Immature natural killer cell (primary cell): ENCODE results near the gene C11orf21. TPM values are rescaled to one million over a fixed set of nuclear protein-coding genes. Genes with fewer than 3 reads are reported as not detected.

ENCODE experiments used
- DNase-seq, 3 donors: peaks; one replicate each; pipeline ENCODE4 v3.0.0; 2022; ENCODE audit warnings: mixed read lengths in 1 of 3
- H3K27ac Mint-ChIP-seq, 6 donors: one replicate each; pipeline ENCODE4 v1.8.0; 2020; ENCODE audit warnings: mixed read lengths in 6 of 6, mild to moderate bottlenecking in 5 of 6, inconsistent platforms in 4 of 6, moderate library complexity in 3 of 6
- H3K27me3 Mint-ChIP-seq, 3 donors: one replicate each; pipeline ENCODE4 v1.8.0; 2020 to 2021; ENCODE audit warnings: low read depth in 3 of 3, mild to moderate bottlenecking in 3 of 3, mixed read lengths in 3 of 3, moderate library complexity in 3 of 3, inconsistent platforms in 1 of 3
- H3K36me3 Mint-ChIP-seq, 3 donors: one replicate each; pipeline ENCODE4 v1.8.0; 2020; ENCODE audit warnings: mixed read lengths in 3 of 3, inconsistent platforms in 2 of 3, mild to moderate bottlenecking in 2 of 3
- H3K4me1 Mint-ChIP-seq, 2 donors: one replicate each; pipeline ENCODE4 v1.8.0; 2020; ENCODE audit warnings: inconsistent platforms in 2 of 2, mild to moderate bottlenecking in 2 of 2, mixed read lengths in 2 of 2, moderate library complexity in 1 of 2
- H3K4me3 Mint-ChIP-seq, 5 donors: one replicate each; pipeline ENCODE4 v1.8.0; 2020; ENCODE audit warnings: mild to moderate bottlenecking in 5 of 5, mixed read lengths in 5 of 5, inconsistent platforms in 3 of 5, moderate library complexity in 3 of 5
- H3K9me3 Mint-ChIP-seq, 6 donors: one replicate each; pipeline ENCODE4 v1.8.0; 2020; ENCODE audit warnings: mild to moderate bottlenecking in 6 of 6, mixed read lengths in 6 of 6, inconsistent platforms in 4 of 6, moderate library complexity in 3 of 6
- polyA plus RNA-seq, 3 donors: library from polyadenylated mRNA; unstranded; fragments of 300-500 nt; fragmentation: Illumina TruSeq; gene quantifications; one replicate each; pipeline ENCODE4 v1.2.3, GENCODE V29; 2021

Gene C11orf21
- polyA plus RNA-seq, 3 donors from 2014 or later = 36.3 to 57.5 (median 36.6) TPM

DNA sequence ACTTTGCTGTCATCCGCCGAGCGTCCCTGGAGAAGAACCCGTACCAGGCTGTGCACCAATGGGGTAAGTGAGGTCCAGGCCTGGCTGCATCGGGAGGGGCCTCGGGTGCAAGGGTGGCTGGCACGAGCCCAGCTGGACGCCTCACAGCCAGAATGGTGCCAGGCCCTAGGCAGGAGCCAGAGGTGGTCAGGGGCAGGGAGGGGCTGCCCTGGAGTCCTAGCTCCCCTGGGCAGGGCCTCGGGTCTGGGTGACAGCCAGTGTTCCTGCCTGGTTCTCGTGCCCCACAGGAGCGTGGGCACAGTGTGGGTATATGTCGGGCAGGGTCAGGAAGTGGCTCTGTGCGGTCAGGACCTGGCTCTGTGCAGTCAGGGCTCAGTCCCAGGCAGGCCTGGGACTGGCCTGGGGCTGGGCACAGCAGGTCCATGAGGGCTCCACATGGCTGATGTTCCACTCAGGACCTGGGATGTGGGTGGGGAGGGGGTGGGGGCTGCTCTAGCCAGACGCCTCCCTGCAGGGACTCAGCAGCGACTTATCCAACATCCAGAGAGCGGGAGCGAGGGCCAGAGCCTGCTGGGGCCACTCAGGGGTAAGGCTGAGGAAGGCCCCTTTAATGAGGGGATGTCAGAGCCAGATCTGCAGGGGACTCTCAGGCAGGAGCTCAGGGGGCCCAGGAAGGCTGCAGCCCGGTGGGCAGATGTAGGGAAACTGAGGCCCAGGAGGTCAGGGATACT lies 1.3 kb upstream of the C11orf21 start:
- peak; percentile 35 to 40 (median 38) for DNase-seq
- Mint-ChIP-seq H3K9me3 (no peaks in the 10 kb centered on the region), H3K4me1 (peaks cover 58 to 68% of the 10 kb centered on the region in 2 donors), H3K4me3 (peak overlapping the region; percentile 91 to 97 (median 94)), H3K36me3 (peaks cover 0 to 7% (median 1%) of the 10 kb centered on the region in 3 donors), H3K27me3 (peaks cover 2 to 11% (median 3%) of the 10 kb centered on the region in 3 donors), H3K27ac (peak overlapping the region; percentile 90 to 96 (median 94))

DNA sequence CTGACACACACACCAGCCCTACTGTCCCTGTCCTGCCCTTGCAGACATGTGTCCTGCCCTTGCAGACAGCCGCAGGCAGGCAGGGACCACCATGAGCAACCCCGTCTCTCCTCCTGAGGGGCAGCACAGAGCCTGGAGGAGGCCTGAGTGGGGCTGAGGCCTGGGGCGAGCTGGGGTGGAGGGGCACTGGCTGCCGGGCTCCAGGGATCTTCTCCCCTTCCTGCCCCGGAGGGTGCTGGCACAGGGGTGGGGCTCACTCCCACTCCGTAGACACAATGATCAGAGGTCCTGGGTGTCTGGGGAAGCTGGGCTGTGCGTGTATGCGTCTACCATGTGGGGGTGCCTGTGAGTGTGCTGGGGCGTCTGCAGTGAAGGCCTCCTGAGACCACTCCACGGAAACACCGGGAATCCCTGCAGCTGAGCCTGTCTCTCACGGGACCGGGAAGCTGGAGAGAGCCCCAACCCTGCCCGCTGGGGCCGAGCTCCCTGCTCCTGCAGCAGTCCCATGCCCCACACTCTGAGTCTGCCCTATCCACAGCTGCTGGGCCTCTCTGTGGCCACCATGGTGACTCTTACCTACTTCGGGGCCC lies 683 bp upstream of the C11orf21 start:
- H3K4me3 Mint-ChIP-seq = peak overlapping the region; percentile 91 to 97 (median 94)
- H3K36me3 Mint-ChIP-seq = peaks cover 0 to 8% (median 7%) of the 10 kb centered on the region in 3 donors
- peak overlapping the region; percentile 90 to 96 (median 94) for H3K27ac Mint-ChIP-seq
- DNase-seq = peak; percentile 35 to 48 (median 41)
- H3K27me3 Mint-ChIP-seq = peaks cover 2 to 11% (median 3%) of the 10 kb centered on the region in 3 donors
- H3K4me1 Mint-ChIP-seq = peaks cover 65 to 71% of the 10 kb centered on the region in 2 donors
- no peaks in the 10 kb centered on the region for H3K9me3 Mint-ChIP-seq

DNA sequence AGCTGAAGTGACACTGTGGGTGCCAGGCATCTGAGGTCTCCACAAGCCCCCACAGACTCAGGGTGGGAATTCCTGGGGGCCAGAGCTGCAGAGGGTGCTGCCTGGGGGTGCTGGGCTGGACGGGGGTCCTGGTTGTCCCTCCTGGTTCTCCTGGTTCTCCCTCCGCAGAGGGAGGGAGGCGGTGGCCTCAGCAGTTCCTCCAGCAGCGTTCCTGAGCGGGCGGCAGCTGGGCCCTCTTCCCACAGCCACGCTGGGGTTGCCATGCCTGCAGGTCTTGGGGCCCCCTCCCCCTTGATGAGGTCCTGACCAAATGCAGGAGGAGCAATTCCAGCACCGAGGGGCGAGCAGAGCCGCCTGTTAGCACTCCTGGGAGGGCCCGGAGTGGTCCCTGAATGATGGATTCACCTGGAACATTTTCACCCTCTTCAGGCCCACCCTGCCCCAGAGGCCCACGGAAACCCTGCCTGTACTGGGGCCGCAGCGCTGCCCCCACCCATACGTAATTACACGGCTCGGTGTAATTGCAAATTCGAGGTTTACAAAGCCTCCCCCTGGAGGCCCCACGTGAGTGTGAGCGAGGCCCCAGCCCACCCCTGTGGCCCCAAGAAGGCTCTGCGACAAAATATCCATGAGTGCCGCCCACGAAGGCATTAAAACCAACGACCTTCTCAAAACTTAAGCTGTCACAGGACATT lies 635 bp downstream of the C11orf21 start:
- H3K9me3 Mint-ChIP-seq = no peaks in the 10 kb centered on the region
- peaks cover 0 to 8% (median 0%) of the 10 kb centered on the region in 3 donors for H3K27me3 Mint-ChIP-seq
- DNase-seq = peak; percentile 30 to 58 (median 51)
- H3K27ac Mint-ChIP-seq = peak overlapping the region; percentile 90 to 96 (median 94)
- H3K4me1 Mint-ChIP-seq = peaks cover 72% of the 10 kb centered on the region in 2 donors
- peaks cover 0 to 10% (median 4%) of the 10 kb centered on the region in 3 donors for H3K36me3 Mint-ChIP-seq
- H3K4me3 Mint-ChIP-seq = peak overlapping the region; percentile 91 to 97 (median 94)

DNA sequence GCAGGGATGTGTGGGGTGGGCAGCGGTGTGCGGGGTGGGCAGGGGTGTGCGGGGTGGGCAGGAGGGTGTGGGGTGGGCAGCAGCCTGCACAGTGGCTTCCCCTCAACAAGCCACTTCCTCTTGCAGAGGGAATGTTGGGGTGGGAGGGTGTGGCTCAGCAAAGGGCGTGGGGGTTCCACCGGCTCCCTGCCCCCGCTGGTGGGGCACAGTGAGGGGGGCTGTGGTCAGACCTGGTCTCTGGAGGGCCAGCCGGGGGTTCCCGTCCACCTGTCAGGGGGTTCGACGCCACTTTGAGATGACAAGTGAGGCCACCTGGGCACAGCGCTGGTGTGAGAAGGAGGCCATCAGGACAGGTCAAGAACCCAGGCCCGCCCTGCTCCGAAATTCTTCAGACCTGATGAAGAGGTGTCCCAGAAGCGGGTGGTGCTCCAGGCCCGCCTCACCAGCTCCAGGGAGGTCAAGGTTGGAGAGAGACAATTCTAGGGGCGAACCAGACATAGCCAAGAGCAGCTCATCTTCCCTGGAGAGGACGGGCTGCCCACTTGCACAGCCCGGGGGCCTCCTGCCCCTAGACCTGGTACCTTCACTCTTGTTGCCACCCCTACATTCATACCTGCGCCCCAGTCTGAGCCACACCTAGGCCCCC lies 1.3 kb downstream of the C11orf21 start:
- peak; percentile 44 to 64 (median 57) for DNase-seq
- H3K4me1 Mint-ChIP-seq = peaks cover 68 to 70% of the 10 kb centered on the region in 2 donors
- H3K27ac Mint-ChIP-seq = peak overlapping the region; percentile 90 to 96 (median 94)
- peak overlapping the region; percentile 91 to 97 (median 94) for H3K4me3 Mint-ChIP-seq
- H3K9me3 Mint-ChIP-seq = no peaks in the 10 kb centered on the region
- peaks cover 0 to 10% (median 0%) of the 10 kb centered on the region in 3 donors for H3K36me3 Mint-ChIP-seq
- peaks cover 0 to 8% (median 0%) of the 10 kb centered on the region in 3 donors for H3K27me3 Mint-ChIP-seq

DNA sequence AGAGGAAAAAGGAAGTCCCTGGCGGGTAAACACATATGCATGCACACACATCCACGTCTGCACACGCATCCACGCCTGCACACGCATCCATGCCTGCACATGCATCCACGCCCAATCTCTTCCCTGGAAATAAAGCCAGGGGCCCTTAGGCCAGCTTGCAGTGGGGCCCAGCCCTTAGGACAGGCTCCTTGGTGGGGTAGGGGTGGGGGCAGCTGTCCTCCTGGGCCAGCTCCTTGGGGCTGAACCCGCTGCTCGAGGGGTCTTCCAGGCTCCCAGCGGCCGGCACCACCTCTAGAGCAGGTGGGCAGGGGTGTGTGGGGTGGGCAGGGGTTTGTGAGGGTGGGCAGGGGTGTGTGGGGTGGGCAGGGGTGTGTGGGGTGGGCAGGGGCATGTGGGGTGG lies 1.9 kb downstream of the C11orf21 start:
- Mint-ChIP-seq H3K27ac (peak overlapping the region; percentile 66 to 92 (median 82)), H3K27me3 (peaks cover 0 to 8% (median 0%) of the 10 kb centered on the region in 3 donors), H3K4me3 (peak overlapping the region; percentile 71 to 81 (median 77)), H3K4me1 (peaks cover 69 to 73% of the 10 kb centered on the region in 2 donors), H3K9me3 (no peaks in the 10 kb centered on the region), H3K36me3 (peaks cover 0 to 10% (median 0%) of the 10 kb centered on the region in 3 donors)
- no peak for DNase-seq

DNA sequence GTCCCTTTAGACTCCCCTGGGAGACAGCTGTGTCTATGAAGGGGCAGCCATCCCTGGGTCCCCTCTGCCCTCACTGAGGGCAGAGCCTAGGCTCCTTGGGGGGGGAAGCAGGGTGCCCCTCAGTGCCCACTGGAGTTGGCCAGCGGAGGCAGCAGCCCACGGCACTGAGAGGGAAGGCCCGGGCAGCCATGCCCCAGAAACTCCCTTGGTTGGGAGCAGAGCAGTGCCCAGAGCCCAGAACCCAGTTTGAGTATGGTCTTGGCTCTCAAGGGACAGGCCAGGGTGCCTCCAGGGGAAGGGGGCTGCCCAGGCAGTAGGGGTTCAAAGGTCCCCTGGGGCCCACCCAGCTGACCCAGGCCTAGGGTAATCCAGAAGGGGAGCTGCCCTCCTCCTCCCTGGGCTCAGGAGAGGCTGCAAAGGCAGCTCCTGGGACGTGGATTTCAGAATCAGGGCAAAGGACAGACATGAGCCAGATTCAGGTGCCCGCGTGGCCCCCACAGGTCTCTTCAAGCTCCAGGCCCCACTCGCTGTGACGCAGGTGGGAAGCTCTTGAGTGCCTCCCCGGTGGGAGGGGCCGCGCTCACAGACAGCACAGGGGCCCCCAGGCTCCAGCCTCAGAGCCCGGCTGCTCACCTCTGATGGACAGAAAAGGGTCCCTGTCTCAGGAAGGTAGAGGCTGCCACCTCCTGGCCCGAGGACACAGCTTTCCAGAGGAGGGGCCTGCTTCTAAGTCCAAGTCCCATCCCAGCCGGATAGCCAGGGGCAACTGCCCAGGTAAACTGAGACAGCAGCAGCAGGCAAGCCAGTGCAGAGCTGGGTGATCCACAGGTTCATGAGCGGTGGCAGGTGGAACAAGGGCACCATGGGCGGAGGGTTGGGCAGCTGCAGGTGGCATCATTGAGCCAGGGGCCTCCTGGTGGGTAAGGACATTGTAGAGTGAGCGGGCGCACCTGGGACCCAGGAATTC lies 2.6 kb downstream of the C11orf21 start:
- Mint-ChIP-seq H3K27ac (peak overlapping the region; percentile 66 to 92 (median 82)), H3K27me3 (peaks cover 0 to 8% (median 0%) of the 10 kb centered on the region in 3 donors), H3K4me3 (peak overlapping the region; percentile 71 to 81 (median 77)), H3K4me1 (peaks cover 69 to 73% of the 10 kb centered on the region in 2 donors), H3K9me3 (no peaks in the 10 kb centered on the region), H3K36me3 (peaks cover 0 to 10% (median 0%) of the 10 kb centered on the region in 3 donors)
- peak; percentile 26 to 41 (median 39) for DNase-seq

DNA sequence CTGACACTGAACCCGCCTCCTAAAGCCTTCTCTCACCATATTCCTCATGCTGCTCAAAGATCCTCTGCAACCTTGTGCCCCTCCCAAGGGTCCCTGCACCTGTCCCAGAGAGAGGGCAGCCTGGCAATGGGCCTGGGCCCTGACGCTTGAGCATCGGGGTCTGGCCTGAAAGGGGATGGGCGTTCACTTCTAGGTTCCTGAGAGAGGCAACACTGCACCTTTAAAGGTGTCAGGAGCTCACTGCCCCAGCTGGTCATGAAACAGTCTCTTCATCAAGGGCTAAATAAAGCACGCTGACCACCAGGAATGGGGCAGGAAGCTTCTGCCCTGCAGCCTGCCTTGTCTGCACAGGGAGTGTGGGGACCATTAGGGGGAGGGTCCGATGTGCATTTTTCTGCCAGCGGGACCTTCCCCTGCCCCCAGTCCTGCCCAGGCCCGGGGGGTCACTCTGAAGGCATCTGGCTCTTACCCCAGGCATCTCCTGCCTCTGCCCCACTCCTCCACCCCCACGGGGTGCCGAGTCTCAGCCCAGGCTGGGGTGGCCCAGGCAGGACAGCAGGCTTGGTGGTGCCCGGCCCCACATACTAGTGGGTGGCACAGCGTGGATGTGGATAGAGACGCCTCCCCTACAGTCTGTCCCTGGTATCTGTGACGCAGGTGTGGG lies 3.5 kb downstream of the C11orf21 start:
- H3K4me1 Mint-ChIP-seq = peaks cover 68 to 73% of the 10 kb centered on the region in 2 donors
- H3K27ac Mint-ChIP-seq = peak overlapping the region; percentile 73 to 95 (median 86)
- H3K4me3 Mint-ChIP-seq = peak overlapping the region in 4 of 5 donors; percentile 43 to 64 (median 57)
- peaks cover 0 to 10% (median 0%) of the 10 kb centered on the region in 3 donors for H3K36me3 Mint-ChIP-seq
- peaks cover 0 to 8% (median 0%) of the 10 kb centered on the region in 3 donors for H3K27me3 Mint-ChIP-seq
- no peak for DNase-seq
- H3K9me3 Mint-ChIP-seq = no peaks in the 10 kb centered on the region

DNA sequence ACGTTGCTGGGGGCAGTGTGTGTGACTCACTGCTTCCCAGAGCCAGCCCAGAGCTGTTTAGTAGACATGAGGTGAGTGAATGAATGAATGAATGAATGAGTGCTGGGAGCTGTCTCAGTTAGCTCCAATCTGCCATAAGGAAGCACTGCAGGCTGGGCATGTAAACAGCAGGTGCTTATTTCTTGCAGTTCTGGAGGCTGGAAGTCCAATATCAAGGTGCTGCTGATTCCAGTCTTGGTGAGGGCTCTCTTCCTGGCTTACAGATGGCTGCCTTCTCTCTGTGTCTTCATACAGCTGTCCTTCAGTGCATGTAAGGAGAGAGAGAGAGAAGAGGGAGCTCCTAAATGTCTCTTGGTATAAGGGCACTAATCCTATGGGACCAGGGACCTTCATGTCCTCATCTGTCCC lies 4.1 kb downstream of the C11orf21 start:
- Mint-ChIP-seq H3K27me3 (peaks cover 0 to 6% (median 0%) of the 10 kb centered on the region in 3 donors), H3K9me3 (no peaks in the 10 kb centered on the region), H3K36me3 (peaks cover 0 to 10% (median 0%) of the 10 kb centered on the region in 3 donors), H3K27ac (peak overlapping the region; percentile 73 to 95 (median 88)), H3K4me3 (peak overlapping the region; percentile 10 to 64 (median 54)), H3K4me1 (peaks cover 66 to 68% of the 10 kb centered on the region in 2 donors)
- no peak for DNase-seq

DNA sequence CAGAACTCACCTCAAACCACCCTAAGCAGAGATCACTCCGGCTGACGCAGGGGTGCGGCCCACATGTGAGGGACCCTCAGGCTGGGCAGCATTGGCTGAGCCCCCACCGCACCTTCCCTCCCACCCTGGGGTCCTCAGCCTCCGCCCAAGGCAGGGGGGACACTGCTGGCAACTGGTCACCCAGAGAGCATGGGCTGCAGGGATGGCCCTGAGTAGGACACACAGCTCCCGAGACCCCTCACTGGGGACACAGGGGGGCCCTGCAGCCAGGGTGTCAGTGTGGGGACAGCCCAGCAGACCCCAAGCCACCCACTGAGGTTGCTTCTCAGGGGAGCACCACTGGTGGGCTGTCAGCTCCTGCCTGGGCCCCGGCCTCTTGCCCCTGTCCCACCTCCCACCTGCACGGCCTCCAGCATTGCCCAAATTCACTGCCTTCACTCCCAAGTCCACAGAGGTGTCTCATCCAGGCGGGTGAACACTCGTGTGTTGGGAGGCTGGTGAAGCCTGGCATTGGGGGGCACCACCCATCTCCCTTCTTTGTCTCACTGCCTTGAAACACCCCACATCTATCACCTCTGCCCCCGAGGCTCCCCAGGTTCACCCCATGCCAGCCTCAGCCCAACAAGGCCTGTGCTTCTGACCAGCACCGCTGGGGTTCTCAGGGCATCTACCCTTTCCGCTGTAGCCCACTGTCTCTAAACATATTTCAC lies 4.7 kb downstream of the C11orf21 start:
- peak in 1 of 3 donors; percentile 36 for DNase-seq
- Mint-ChIP-seq H3K4me3 (peak overlapping the region in 4 of 5 donors; percentile 48 to 64 (median 57)), H3K36me3 (peaks cover 0 to 10% (median 0%) of the 10 kb centered on the region in 3 donors), H3K4me1 (peaks cover 66% of the 10 kb centered on the region in 2 donors), H3K27ac (peak overlapping the region; percentile 73 to 95 (median 88)), H3K9me3 (no peaks in the 10 kb centered on the region), H3K27me3 (peaks cover 0 to 3% (median 0%) of the 10 kb centered on the region in 3 donors)

DNA sequence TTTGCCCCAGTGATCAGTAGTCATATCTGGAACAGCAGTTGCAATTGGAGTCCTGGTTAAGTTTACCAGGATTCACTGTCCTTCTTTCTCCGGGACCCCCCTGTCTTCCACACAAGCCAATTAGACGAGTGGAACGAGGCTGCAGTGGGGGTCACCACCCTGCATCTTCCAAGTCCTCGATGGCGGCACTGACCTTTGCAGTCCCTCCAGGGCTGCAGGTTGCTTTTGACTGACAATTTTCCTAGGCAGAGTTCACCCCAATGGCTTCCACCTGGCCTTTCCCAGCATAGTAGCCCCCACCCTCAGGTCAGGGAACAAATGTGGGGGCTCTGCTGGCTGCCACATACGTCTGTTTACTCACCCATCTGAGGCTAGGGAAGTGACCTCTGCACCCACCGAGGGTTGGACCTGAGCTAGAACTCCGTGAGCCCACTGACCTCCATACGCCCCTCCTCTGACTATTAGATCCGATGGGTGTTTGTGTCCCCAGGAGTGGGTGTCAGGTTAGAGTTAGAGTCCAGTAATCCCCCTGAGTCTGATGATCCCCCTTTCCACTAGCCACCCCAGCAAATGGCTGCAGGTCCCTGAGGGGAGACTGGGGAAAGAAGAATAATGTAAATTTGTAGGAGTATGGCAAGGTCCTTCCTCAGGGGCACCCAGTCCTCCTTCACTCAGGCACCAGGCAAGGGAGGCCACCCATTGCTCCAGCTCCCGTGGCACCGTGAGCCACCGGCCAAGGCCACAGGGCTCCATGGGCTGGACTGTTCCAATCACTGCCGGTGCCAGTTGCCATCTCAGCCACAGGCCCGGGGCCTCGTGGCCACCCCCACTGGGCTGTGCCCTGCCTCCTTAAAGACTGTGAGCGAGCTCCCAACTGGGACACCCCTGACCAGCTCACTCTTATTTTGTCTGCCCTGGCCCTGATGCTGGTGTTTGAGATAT lies 5.5 kb downstream of the C11orf21 start:
- DNase-seq = no peak
- Mint-ChIP-seq H3K4me3 (peak overlapping the region in 1 of 5 donors; percentile 14), H3K36me3 (peaks cover 0 to 10% (median 0%) of the 10 kb centered on the region in 3 donors), H3K27ac (peak overlapping the region in 5 of 6 donors; percentile 67 to 86 (median 81)), H3K9me3 (no peaks in the 10 kb centered on the region), H3K27me3 (no peaks in the 10 kb centered on the region), H3K4me1 (peaks cover 62 to 66% of the 10 kb centered on the region in 2 donors)
